Endothelial cell of hepatic sinusoid (primary cell): ENCODE data around the gene DCHS2.

Experiments
- in situ Hi-C: cut with HindIII; loops from 2 replicates; pipeline ENCODE4 v1.10.0; 2017; ENCODE audit warnings: low sequenced_read_pairs

DCHS2 gene

DNA sequence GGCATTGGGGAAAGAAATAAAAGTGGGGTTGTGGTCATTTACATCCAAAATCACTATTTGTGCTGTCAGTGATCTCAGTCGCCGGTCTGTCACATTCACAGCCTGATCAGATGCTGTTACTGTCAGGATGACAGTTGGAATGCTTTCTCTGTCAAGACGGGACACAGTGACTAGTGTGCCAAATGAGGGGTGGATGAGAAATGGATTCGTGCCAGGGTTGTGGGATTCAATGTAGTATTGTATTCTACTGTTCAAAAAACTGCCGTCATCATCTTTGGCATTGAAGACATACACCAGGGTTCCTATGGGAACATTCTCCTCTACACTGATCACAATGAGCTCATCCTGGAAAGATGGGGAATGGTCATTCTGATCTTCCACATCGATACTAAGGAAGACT, 171.1 kb downstream of the DCHS2 start:
- in situ Hi-C loops = no loop called here

DNA sequence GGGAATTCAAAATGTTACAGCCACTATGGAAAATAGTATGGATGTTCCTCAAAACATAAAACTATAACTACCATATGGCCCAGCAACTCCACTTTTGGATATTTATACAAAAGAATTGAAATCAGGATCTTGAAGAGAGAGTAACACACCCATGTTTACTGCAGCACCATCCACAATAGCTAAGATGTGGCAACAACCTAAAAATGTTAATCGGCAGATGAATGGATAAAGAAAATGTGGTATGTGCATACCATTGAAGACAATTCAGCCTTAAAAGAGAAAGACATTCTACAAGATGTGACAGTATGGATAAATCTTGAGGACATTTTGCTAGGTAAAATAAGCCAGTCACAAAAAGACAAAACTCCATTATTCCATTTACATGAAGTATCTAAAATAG, 171.9 kb downstream of the DCHS2 start:
- in situ Hi-C loops = no loop called here

DNA sequence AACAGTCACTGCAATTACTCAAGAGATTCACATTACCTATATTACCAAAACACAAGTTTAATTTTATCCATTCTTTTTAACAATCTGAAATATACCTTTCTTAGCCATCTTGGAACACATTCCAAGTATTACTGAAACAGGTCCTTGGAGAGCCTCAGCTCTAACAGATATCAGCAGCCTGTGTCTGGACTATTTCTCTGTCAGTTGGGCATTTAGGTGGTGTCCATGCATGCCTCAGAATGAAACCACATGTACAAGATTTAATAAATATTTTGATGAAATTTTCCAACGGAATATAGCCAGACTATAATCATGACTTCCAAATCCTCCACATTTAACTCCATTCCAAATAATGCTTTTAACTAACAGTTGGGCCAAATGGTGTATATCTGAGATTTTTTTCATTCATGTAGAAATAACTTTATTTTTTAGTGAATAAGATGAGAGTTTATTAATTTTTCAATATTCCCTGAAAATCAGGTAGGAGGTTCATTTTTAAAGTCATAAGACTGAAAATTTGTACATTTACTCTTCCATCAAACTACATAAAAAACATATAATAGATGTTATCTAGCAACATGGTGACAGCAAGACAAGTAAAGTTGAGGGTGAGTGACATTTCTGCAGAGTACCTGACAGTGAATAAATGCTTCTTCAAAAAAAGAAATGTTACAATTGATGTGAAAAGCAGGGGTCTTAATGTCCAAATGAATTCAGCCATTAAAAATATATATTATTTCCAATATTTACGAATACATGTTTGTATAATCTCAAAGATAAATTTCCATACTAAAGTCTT, 174.2 kb downstream of the DCHS2 start:
- in situ Hi-C loops = no loop called here

DNA sequence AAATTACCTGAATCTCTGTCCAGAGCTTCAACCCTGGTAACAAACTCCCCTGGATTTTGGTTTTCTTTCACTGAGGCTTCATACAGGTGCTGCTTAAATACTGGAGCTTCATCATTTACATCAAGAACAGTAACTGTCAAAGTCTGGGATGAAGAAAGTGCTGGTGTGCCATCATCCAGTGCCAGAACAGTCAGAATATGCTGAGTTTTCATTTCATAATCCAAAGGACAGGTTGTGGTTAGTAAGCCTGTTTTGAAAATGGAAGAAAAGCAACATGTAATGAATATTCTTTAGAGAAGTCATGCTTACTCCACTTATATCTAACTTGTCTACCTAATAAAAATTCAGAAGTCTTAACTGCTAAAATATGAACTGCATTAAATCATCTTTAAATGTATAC, 175.9 kb downstream of the DCHS2 start:
- in situ Hi-C loops = no loop called here

DNA sequence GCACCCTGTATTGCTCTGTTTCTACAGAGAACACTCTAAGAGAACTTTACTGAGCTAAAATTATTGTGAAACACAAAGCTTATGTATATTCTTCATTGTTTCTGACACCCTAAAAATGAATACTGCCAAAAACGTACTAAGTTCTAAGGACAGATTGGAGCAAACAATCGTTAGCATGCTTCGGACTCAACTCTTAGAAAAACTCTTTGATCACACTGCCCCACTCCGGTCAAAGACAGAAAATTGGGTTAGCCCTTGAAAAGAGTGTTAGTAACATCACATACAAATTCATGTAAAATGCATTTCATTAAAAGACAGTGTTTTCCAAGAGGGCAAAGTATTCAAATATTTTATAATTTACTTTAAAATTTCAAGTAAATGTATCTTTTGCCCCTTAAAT, 177.4 kb downstream of the DCHS2 start:
- in situ Hi-C loops = no loop called here

DNA sequence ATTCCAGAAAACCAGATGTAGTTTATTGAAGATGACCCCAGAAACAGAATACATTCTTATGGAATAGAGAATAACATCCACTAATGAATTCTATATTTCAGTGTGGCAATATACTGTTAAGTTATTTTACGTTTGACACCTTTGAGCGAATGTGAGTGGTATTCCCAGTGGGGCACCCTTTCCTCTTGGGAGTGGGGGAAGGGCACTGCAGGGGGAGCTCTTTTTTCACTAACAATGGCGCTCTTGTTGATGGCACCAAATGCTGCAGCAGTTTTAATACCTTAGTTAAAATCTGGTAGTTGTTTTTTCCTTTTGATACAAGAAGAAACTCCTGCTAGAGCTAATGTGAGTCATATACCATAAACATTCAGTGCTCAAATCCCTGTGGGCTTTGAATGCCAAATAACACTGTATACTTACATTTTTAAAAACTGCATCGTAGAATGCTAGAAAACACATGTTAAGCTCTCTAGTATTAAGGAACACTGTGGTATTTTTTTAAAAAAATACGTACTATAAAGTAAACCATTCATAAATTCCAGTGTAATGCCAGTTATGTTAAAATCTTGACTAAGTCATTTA, 178.5 kb downstream of the DCHS2 start:
- in situ Hi-C loops = no loop called here

DNA sequence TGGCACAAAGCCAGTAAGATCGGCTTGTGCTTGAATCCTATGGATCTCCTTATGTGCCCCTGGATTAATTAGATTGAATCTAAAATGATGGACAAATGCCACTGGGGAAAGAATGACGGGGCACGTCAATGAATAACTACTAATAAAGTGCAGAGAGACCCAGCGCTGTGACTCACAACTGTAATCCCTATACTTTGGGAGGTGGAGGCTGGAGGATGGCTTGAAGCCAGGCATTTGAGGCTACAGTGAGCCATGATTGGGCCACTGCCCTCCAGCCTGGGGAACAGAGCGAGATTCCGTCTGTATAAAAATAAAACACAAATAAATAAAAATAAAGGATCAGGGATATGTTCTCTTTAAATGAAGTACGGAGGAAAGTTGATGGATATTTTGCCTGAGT, 179.4 kb downstream of the DCHS2 start:
- in situ Hi-C loops = no loop called here

DNA sequence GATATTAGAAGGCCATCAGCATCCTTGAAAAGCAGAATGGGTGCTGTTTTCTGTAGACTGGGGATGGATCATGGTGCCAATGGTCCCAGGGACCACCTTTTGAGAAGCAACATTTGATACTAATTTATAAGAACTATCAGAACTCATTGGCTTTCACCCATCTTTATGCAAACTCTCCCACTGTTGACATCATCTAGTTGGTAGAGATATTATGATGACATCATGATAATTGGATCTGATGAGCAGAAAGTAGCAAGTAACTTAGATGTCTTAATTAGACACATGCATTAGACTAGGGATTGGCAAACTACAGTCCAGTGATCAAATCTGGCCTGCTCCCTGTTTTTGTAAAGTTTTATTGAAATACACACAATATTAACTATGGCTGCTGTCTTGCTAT, 181.0 kb downstream of the DCHS2 start:
- in situ Hi-C loops = no loop called here

DNA sequence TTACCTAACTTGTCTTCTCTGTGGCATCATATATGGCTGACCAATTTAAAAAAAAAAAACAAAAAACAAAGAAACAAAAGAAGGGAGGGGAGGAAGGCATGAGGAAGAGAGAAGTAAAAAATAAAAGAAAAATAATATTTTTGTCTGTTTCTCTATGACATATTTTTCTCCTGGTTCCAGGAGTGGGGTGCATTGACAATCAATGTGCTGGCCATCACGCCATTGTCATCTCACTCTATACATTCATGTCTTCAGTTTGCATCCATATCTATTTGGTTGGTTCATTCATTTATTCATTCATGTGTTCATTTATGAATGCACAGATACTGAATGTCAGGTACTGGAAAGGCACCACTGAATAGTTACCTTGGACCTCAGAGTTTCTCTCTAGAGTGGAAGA, 183.4 kb downstream of the DCHS2 start:
- in situ Hi-C loops = no loop called here

DNA sequence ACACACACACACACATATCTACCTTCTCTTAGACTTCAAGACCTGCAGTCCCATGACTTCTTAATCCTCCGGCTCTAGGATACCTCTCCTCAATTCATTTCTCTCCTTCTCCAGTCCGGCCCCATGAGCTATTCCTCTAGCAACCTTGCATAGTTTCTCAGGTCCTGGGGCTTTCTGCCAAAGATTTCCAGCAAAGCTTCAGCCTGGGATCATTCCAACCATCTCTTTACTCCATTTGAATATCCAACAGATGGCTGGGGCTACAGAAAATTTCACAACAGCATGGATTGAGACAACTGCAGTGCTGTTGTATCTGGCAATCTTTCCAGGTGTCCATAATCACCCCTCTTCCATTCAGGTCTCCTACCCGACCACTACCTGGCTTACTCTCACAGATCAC, 184.1 kb downstream of the DCHS2 start:
- in situ Hi-C loops = no loop called here

DNA sequence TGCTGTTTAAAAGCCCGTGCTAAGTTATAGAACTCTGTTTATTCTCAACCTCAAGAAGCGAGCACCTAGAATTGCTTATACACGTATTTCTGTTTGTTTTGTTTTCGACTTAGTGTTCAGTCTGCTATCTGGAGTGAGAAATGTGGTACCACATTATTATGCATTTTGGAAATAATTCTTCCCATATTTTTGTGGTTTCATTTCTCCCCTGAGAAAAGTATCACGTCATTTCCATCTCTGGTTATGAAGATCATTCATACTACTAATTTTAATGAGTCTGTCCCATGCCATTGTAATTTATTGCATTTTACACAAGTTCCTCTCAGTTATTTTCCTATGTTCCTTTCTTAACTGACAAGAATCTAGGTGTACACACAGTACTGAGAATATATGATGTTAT, 186.0 kb downstream of the DCHS2 start:
- in situ Hi-C loops = no loop called here

DNA sequence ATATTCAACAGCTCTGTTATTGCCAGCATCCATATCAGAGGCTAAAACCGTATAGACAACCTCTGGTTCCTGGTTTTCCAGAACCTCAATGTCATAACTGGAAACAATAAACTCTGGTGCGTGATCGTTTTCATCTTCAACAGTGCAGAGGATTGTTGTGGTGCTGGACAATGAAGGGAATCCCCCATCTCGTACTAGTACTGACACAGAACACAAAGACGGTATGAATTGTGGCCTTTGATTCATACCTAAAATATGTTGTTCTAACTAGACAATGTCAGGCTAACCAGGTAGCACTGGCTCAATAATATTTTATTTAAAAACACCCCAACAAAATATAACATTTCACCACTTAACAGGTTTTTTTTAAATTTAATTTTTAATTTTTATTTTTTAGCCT, 186.9 kb downstream of the DCHS2 start:
- in situ Hi-C loops = no loop called here

DNA sequence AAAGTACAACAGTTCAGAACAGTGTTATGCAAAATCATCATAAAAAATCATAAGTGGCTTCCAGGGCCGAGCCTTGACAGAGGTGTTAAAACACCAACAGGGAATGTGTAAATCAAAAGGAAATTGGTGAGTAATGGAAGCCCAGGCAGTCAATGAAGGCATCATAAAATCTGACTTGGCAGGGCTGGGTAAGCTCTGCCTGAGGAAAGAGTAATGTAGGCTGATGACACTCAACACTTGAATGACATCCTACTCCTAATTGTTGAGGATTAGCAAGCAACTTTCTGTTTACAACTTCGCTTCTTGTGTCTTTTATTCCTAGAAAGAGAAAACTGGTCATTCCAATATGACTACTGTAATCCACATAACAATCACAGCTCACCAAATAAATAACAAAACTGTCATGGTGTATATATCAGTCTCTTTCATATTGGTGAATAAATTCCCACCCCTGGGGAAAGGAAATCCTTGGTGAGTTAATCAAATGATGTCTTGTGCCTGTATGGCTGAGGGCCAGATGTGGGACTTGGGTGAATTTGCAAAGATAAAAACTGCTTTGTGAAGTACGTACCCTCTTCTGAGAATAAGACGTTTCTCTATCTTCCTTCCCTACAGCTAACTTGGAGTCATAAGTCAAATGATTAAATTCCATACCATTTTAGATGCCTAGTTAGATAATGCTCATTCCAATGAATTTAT, 196.8 kb downstream of the DCHS2 start:
- in situ Hi-C loops = no loop called here

DNA sequence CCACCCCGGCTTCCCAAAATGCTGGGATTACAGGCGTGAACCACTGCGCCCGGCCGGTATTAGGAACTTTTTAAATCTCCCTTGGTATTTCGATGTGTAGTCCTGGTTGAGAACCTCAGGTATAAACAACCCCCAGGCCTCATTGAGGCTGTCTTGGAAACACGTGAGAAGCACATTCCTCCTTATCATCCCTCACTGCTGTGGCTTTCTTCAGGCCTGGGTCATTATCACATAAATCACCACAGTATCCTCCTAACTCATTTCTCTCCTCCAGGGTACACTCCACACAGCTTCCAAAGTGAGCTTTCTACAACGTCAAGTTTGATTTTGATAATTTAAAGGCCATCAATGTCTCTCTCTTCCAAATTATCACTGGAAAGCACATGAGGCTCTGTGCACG, 198.2 kb downstream of the DCHS2 start:
- in situ Hi-C loops = no loop called here

DNA sequence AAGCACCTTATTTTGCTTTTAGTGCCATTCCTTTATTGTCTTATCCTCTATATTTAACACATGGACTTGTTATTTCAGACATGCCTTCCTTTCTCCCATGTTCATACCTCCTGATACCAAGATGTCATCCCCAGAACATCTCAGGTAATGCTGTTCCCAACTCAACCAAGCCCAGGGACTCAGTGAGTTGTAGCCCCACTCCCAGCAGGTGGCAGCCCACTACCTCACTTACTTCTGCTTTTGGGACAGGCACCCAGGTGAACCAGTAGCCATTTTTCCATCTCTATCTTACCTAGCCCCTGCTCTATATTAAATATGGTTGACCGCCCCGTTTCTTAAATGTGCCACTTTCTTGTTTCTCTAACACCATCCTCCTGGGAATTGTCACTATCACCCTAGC, 199.0 kb downstream of the DCHS2 start:
- in situ Hi-C loops = no loop called here

DNA sequence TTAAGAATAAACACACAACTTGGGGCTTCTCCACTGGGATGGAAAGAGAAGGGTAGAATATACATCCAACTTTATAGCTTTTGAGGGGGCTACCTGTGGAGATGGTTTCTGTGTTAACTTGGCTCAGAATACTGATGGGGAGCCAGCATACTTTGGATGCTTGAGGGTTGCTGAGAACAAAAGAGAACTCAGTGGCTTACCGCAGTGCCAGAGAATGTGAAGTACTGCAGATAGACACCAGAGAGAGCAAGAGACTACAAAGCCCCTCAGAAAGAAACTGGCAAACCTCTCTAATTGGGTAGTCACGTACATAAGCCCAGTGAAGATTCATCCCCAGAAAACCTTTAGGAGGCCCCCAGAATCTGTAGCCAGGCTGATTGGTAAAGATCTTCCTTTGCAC, 214.4 kb downstream of the DCHS2 start:
- in situ Hi-C loops = no loop called here

DNA sequence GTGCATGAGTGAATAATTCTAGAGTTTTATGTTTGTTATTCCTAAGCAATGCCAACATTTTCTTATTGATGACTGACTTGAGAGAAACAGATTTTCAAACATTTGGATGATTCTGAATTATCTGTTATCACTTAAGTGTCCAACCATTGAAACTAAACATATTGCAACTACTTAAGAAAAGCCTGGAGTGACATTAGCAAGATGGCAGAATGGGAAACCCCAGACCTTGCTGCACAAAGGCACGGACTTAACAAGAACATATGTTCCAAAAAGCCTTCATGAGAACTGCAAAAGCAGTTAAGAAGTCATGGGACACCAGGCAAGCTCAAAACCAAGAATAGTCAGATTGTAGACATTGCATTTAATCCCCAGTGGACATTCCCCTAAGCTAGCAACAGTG, 215.1 kb downstream of the DCHS2 start:
- in situ Hi-C loops = no loop called here

DNA sequence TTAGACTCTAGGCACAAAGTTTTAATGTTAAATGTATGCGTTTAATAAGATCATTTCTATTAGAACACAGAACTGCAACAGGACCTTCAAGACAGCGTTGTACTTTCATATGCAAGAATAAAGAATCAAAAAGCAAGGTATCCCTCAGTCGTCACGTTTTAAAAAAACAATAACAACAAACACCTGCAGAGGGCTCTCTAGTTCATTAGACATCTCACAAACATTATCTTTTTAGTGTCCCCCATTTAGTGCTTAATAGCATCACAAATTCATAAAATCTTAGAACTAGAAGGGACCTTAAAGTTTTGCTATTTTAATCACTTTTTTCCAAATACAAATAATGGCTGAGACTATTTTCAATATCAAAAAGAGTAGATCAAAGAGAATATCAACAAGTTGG, 236.6 kb downstream of the DCHS2 start:
- in situ Hi-C loops = no loop called here

DNA sequence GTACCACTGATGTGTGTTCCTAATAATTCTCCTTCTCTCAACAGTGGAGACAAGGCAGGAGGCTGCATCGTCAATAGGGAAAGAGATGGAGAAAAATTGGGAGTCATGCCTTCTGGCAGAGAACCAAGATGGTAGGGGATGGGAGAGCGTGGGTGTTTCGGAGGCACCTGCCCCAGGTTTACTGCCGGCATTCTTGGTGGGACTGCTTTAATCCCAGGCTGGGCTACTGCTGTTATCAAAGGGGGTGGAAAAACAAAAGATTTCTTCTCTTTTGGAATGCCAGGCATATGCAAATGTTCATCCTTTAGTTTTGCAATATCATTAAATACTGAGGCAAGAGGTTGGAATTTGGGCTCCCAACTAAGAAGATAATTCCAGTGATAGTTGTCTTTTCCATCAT, 257.0 kb downstream of the DCHS2 start:
- in situ Hi-C loops = no loop called here

DNA sequence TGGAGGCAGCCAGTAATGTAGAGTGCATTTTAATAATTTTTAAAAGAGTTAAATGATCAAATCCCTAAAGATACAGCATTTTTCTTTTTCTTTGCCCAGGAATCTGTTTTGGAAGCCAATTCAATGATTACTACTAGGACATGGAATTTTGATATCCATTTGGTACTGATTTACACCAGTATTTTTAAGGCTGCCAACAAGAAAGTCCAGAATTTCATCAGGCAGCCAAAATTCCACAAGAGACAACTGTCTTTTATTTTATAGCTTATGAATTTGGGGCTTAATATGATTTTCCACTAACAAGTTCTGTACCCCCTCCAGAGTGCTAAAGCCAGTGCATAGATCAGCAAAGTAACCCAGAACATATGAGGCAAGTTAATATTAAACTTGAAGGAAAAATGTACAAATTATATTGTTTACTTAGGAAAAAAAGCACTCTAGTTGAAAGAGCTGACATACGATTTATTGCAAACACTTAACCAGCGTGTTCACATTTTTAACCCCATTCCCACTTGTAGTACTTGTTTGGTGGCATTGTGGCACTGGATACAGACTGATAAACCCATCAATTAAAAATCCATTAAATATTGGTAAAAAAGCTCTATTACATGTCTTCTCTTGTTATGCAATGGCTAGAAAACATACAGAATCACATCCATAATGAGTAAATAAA, 259.7 kb downstream of the DCHS2 start:
- in situ Hi-C loops = no loop called here

DNA sequence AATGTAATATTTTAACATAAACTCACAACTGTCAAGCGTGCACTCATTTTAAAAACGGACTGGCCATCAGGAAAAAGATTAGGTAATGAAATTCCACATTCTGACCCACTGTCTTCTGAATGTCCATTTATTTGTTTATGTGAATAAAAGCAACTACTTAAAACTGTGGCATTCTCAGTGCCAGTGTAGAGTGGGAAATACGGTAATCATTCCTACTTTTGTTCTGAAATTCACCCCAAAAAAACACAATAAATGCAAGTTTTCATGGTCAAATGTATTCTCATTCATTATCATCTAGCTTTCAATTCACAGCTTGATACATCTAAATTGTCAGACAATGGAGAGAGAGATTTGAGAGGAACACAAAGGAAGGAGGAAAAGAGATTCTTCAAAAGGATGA, 260.9 kb downstream of the DCHS2 start:
- in situ Hi-C loops = no loop called here

DNA sequence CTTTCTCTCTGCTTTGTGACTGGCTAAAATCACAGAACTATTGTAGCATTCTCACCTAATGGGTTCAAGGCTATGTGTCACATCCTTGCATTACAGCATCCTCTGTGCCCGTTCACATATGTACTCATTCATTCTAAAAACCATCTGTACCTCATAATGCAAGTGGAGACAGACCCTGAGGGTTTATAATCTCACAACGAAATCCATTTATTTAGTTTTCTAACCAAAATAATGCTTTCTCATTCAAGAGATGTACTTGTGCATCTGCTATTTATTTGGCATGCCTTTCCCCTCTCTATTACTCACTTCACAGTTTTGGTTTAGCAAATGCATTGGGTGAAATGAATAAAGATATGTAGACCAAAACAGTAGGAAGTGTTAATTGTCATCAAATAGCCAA, 261.5 kb downstream of the DCHS2 start:
- in situ Hi-C loops = no loop called here
